Cortex of kidney (tissue), 1 donor: ENCODE measurements around the gene SSC5D.

ENCODE experiments used
- DNase-seq: peaks from one replicate; lab custom pipeline; 2025; lab: John Stamatoyannopoulos, UW

The SSC5D gene

GRCh38 chr19:55554741-55555152, 66.5 kb downstream of the SSC5D start:
- no peak for DNase-seq

GRCh38 chr19:55559684-55560083, 71.4 kb downstream of the SSC5D start:
- DNase-seq, result no peak

GRCh38 chr19:55563261-55563690, 75.0 kb downstream of the SSC5D start:
- DNase-seq, result no peak

- DNase-seq, result no peak
Measured at GRCh38 chr19:55566823-55567222, 78.6 kb downstream of the SSC5D start.

- DNase-seq, result no peak
Measured at GRCh38 chr19:55567708-55568328, 79.6 kb downstream of the SSC5D start.
